WTC11 (cell line): Measurements from ENCODE around the gene SECISBP2L. TPM values are rescaled to one million over a fixed set of nuclear protein-coding genes. Genes with fewer than 3 reads are reported as not detected.

Source experiments
- ATAC-seq: fragments of 200-7000 bp; cut with Tn5 transposase; 2 replicates; pipeline ENCODE4 v1.10.0; 2021; ENCODE audit warnings: mild to moderate bottlenecking, moderate library complexity
- CTCF ChIA-PET: fragments of 300-600 bp; sonication (Branson Sonifier 250); formaldehyde crosslinking; loops from one replicate; lab custom pipeline; 2021; ENCODE audit warnings: antibody characterized with exemption; lab: Charles Lee
- POLR2A ChIA-PET: fragments of 350-600 bp; sonication (Branson Sonifier 250); formaldehyde crosslinking; loops from one replicate; lab custom pipeline; 2021; ENCODE audit warnings: antibody characterized with exemption; lab: Charles Lee
- DNase-seq: peaks from one replicate; pipeline ENCODE4 v3.0.0; 2021; ENCODE audit warnings: low spot score
- H3K27ac Mint-ChIP-seq: 2 replicates; pipeline ENCODE4 v1.8.0; 2021; ENCODE audit warnings: mixed read lengths
- H3K27me3 Mint-ChIP-seq: 2 replicates; pipeline ENCODE4 v1.8.0; 2021; ENCODE audit warnings: low read depth, mild to moderate bottlenecking, moderate library complexity, mixed read lengths
- H3K36me3 Mint-ChIP-seq: 2 replicates; pipeline ENCODE4 v1.8.0; 2021; ENCODE audit warnings: mixed read lengths
- H3K4me1 Mint-ChIP-seq: 2 replicates; pipeline ENCODE4 v1.8.0; 2022; ENCODE audit warnings: mixed read lengths
- H3K4me3 Mint-ChIP-seq: 2 replicates; pipeline ENCODE4 v1.8.0; 2021; ENCODE audit warnings: mild to moderate bottlenecking, moderate library complexity, mixed read lengths
- H3K9me3 Mint-ChIP-seq: 2 replicates; pipeline ENCODE4 v1.8.0; 2021; ENCODE audit warnings: mixed read lengths
- ATF6 ChIP-seq: sonication (generic); formaldehyde crosslinking; IDR thresholded peaks from 2 replicates; pipeline ENCODE4 v1.8.1; 2023; ENCODE audit warnings: mild to moderate bottlenecking, missing genetic modification reagents
- CREB1 ChIP-seq: sonication (generic); formaldehyde crosslinking; IDR thresholded peaks from 2 replicates; pipeline ENCODE4 v1.8.0; 2023; ENCODE audit warnings: mild to moderate bottlenecking, missing genetic modification reagents
- GRHL2 ChIP-seq: fragments of 250-450 bp; sonication (Bioruptor Pico); IDR thresholded peaks from 2 replicates; pipeline ENCODE4 v1.8.0; 2022; ENCODE audit warnings: mild to moderate bottlenecking, moderate library complexity; ENCODE audit not compliant: insufficient replicate concordance, severe bottlenecking
- IRF1 ChIP-seq: sonication (generic); formaldehyde crosslinking; IDR thresholded peaks from 2 replicates; pipeline ENCODE4 v1.8.0; 2023; ENCODE audit warnings: missing genetic modification reagents
- KAT7 ChIP-seq: sonication (generic); formaldehyde crosslinking; IDR thresholded peaks from 2 replicates; pipeline ENCODE4 v1.8.1; 2023; ENCODE audit warnings: missing genetic modification reagents, mild to moderate bottlenecking, borderline replicate concordance
- MAX ChIP-seq: sonication (generic); formaldehyde crosslinking; IDR thresholded peaks from 2 replicates; pipeline ENCODE4 v1.8.0; 2022; ENCODE audit warnings: mild to moderate bottlenecking, missing genetic modification reagents
- MXD4 ChIP-seq: fragments of 250-450 bp; sonication (Bioruptor Pico); IDR thresholded peaks from 2 replicates; pipeline ENCODE4 v1.8.0; 2021; ENCODE audit warnings: mild to moderate bottlenecking, moderate library complexity, borderline replicate concordance
- NR1H2 ChIP-seq: sonication (generic); formaldehyde crosslinking; IDR thresholded peaks from 2 replicates; pipeline ENCODE4 v1.9.0; 2021; ENCODE audit warnings: mild to moderate bottlenecking, moderate library complexity, missing genetic modification reagents
- OVOL2 ChIP-seq: fragments of 250-450 bp; sonication (Bioruptor Pico); IDR thresholded peaks from 2 replicates; pipeline ENCODE4 v1.9.0; 2021; ENCODE audit warnings: mild to moderate bottlenecking, borderline replicate concordance
- PRRX2 ChIP-seq: fragments of 250-450 bp; sonication (Bioruptor Pico); IDR thresholded peaks from 2 replicates; pipeline ENCODE4 v1.8.0; 2021; ENCODE audit warnings: mild to moderate bottlenecking
- TCF7 ChIP-seq: sonication (generic); formaldehyde crosslinking; IDR thresholded peaks from 2 replicates; pipeline ENCODE4 v1.8.0; 2022; ENCODE audit warnings: mild to moderate bottlenecking, low read depth, missing genetic modification reagents, moderate library complexity
- TEAD4 ChIP-seq: sonication (generic); formaldehyde crosslinking; IDR thresholded peaks from 2 replicates; pipeline ENCODE4 v1.8.0; 2022; ENCODE audit warnings: mild to moderate bottlenecking, missing genetic modification reagents
- ZNF416 ChIP-seq: fragments of 250-450 bp; sonication (Bioruptor Pico); IDR thresholded peaks from 2 replicates; pipeline ENCODE4 v1.9.0; 2021; ENCODE audit warnings: mild to moderate bottlenecking, inconsistent platforms
- ZNF532 ChIP-seq: fragments of 250-450 bp; sonication (Bioruptor Pico); IDR thresholded peaks from 2 replicates; pipeline ENCODE4 v1.9.0; 2021; ENCODE audit warnings: mild to moderate bottlenecking, borderline replicate concordance
- total RNA-seq: library from RNA; stranded (reverse); gene quantifications from 3 replicates; pipeline ENCODE4 v1.2.3, GENCODE V29; 2021

The SECISBP2L gene
- total RNA-seq, 1 experiment from 2014 or later = 30.4 TPM

GRCh38 chr15:48983300-48983699 is 62.9 kb downstream of the SECISBP2L start (continued):
- no peak for TF ChIP-seq ZNF532 (CRISPR knock-in tag)
- no peak for TF ChIP-seq CREB1 (CRISPR knock-in tag)
- TF ChIP-seq MXD4 (CRISPR knock-in tag) = no peak
- no peak for TF ChIP-seq MAX
- no peak for TF ChIP-seq KAT7
- no peak for TF ChIP-seq OVOL2 (CRISPR knock-in tag)

GRCh38 chr15:48981941-48982340 is 64.3 kb downstream of the SECISBP2L start:
- Mint-ChIP-seq H3K4me3 (no peak overlapping the region), H3K27me3 (no peaks in the 10 kb centered on the region; the same call in 1 of the 2 replicates), H3K9me3 (no peaks in the 10 kb centered on the region), H3K4me1 (peaks cover 15% of the 10 kb centered on the region), H3K36me3 (no peaks in the 10 kb centered on the region), H3K27ac (no peak overlapping the region)
- TF ChIP-seq ZNF532 (CRISPR knock-in tag) = no peak
- no peak for ATAC-seq
- DNase-seq = no peak
- ChIA-PET POLR2A (no interaction called here), CTCF (interaction anchor here (0.6 kb wide), 1 partner anchor 104 kb away, joined by 4 read pairs; the partner anchor contains the start of gene EID1)

GRCh38 chr15:48978638-48979037 is 67.6 kb downstream of the SECISBP2L start:
- TF ChIP-seq ATF6 (CRISPR knock-in tag) = no peak
- TF ChIP-seq GRHL2 = no peak
- TF ChIP-seq NR1H2 (CRISPR knock-in tag) = no peak
- no peak for TF ChIP-seq OVOL2 (CRISPR knock-in tag)
- no peak for TF ChIP-seq TCF7 (CRISPR knock-in tag)
- TF ChIP-seq PRRX2 (CRISPR knock-in tag) = no peak
- TF ChIP-seq ZNF416 (CRISPR knock-in tag) = no peak
- no peak for TF ChIP-seq TEAD4 (CRISPR knock-in tag)
- TF ChIP-seq IRF1 (CRISPR knock-in tag) = no peak
- H3K4me1 Mint-ChIP-seq = peaks cover 22% of the 10 kb centered on the region
- CTCF ChIA-PET = no interaction called here

More at GRCh38 chr15:48978638-48979037, 67.6 kb downstream of the SECISBP2L start:
- ATAC-seq (no peak), DNase-seq (no peak)
- H3K9me3 Mint-ChIP-seq = no peaks in the 10 kb centered on the region
- H3K27me3 Mint-ChIP-seq = peaks cover 4% of the 10 kb centered on the region
- no peak overlapping the region for H3K4me3 Mint-ChIP-seq
- H3K27ac Mint-ChIP-seq = no peak overlapping the region
- no peaks in the 10 kb centered on the region for H3K36me3 Mint-ChIP-seq
- POLR2A ChIA-PET = no interaction called here
